Cardiac muscle cell (in vitro differentiated cells and primary cell): ENCODE results near the gene SLCO2A1. TPM values are rescaled to one million over a fixed set of nuclear protein-coding genes. Genes with fewer than 3 reads are reported as not detected.

Source experiments
- DNase-seq, 2 donors: peaks; one replicate each; pipeline versions ENCODE4 v3.0.0 to v3.0.0-alpha.2; 2010 to 2017; ENCODE audit warnings: low read depth in 1 of 2, low spot score in 1 of 2
- H3K27ac ChIP-seq: fragments of 200-600 bp; sonication (generic); 2 replicates; pipeline ENCODE4 v1.5.1; 2016
- H3K27me3 ChIP-seq: fragments of 200-600 bp; sonication (generic); 2 replicates; pipeline ENCODE4 v1.6.0; 2016; ENCODE audit warnings: control low read depth
- H3K36me3 ChIP-seq: fragments of 200-600 bp; sonication (generic); 2 replicates; pipeline ENCODE4 v1.5.1; 2016; ENCODE audit warnings: control low read depth
- H3K4me1 ChIP-seq: fragments of 200-600 bp; sonication (generic); 2 replicates; pipeline ENCODE4 v1.8.1; 2017; ENCODE audit warnings: low read depth, mild to moderate bottlenecking, mixed run types
- H3K4me3 ChIP-seq: fragments of 200-600 bp; sonication (generic); 2 replicates; pipeline ENCODE4 v1.5.1; 2016; ENCODE audit warnings: mild to moderate bottlenecking
- H3K9me3 ChIP-seq: fragments of 200-600 bp; sonication (generic); 2 replicates; pipeline ENCODE4 v1.5.1; 2017; ENCODE audit warnings: low read depth, mild to moderate bottlenecking, control low read depth
- polyA plus RNA-seq: library from polyadenylated mRNA; unstranded; fragments of >200 nt; fragmentation: Nextera tagmentation; extraction: Ambion mirVana; gene quantifications from 2 replicates; pipeline ENCODE4 v1.2.1, GENCODE V29; 2016
- total RNA-seq: library from RNA; depleted of rRNA; stranded (reverse); fragments of >200 nt; gene quantifications from 2 replicates; pipeline ENCODE4 v1.2.3, GENCODE V29; 2016
- TF ChIP-seq, protein P1 (sequence below): IDR thresholded peaks from 2 replicates; pipeline ENCODE4 v1.5.1; 2012; ENCODE audit warnings: low read depth, mild to moderate bottlenecking, low read length

The SLCO2A1 gene
- total and polyA plus RNA-seq, 2 experiments from 2014 or later = 5.1 to 6.1 TPM

DNA sequence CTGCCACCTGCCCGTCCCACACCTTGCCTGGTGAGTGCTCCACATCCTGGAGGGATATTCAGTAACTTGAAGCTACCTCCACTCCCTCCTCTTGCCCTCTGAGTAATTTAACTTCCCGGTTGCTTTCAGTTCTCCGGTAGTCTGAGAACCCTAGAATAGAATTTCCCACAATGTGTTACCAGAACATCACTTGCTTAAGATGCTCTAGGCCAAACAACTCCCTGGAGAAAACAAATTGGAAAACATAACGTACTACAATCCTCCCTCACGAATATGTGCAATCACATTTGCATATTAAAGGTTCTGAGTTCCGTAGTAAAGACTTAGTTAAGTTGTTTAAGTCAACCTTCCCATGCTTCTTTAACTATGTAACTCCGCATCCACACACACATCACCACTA, 44.8 kb downstream of the SLCO2A1 start:
- Histone ChIP-seq H3K4me3 (no peak overlapping the region), H3K36me3 (no peaks in the 10 kb centered on the region), H3K27me3 (no peaks in the 10 kb centered on the region), H3K9me3 (no peaks in the 10 kb centered on the region), H3K4me1 (peaks cover 8% of the 10 kb centered on the region), H3K27ac (no peak overlapping the region)
- TF ChIP-seq, protein P1, sequence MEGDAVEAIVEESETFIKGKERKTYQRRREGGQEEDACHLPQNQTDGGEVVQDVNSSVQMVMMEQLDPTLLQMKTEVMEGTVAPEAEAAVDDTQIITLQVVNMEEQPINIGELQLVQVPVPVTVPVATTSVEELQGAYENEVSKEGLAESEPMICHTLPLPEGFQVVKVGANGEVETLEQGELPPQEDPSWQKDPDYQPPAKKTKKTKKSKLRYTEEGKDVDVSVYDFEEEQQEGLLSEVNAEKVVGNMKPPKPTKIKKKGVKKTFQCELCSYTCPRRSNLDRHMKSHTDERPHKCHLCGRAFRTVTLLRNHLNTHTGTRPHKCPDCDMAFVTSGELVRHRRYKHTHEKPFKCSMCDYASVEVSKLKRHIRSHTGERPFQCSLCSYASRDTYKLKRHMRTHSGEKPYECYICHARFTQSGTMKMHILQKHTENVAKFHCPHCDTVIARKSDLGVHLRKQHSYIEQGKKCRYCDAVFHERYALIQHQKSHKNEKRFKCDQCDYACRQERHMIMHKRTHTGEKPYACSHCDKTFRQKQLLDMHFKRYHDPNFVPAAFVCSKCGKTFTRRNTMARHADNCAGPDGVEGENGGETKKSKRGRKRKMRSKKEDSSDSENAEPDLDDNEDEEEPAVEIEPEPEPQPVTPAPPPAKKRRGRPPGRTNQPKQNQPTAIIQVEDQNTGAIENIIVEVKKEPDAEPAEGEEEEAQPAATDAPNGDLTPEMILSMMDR = no peak
- no peak for DNase-seq

DNA sequence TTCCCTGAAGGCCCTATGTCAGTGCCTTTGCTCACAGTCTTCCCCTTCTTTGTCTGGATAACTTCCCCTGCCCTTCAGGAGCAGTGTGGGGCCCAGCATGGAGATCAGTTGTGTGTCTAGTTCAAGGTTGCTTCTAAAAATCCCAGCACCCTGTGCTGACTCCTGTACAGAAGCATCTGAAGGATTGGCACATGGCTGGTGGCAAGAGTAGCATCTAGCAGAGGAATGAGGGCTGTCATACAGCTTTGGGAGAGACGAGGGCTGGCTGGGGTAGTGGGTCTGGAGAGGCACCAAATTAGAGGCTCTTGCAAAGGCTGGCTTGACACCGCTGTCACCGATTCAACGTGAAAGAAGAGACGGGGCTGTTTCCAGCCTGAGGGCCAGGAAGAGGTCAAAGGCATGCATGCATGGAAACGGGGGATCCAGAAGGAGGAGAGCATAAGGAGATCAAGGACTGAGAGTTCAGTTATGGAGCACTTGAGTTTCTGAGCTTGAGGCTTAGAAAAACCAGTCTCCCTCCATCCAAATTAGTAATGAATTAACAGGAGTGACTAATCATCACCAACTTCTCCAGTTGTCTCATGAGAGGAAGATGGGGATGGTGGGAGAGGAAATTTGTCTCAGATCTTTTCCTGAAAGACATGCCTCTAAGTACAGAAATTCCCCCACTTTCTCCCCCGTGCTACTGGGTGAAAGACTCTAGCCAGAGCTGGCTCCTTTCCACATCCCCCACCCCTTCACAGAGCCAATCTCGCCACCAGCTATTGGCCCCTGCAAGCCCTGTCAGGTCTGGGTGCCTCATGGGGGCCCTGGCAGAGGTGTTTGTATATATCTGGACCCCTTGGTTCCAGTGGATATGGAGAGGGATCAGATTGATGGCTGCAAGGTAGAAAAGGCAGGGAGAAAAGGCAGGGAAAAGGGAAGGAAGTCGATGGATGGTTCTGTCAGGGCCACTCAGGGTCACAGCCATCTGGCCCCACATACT, 45.9 kb downstream of the SLCO2A1 start:
- H3K4me1 ChIP-seq = peaks cover 4% of the 10 kb centered on the region
- H3K4me3 ChIP-seq = no peak overlapping the region
- no peak overlapping the region for H3K27ac ChIP-seq
- no peaks in the 10 kb centered on the region for H3K27me3 ChIP-seq
- no peaks in the 10 kb centered on the region for H3K9me3 ChIP-seq
- TF ChIP-seq, protein P1 = no peak
- DNase-seq = no peak
- no peaks in the 10 kb centered on the region for H3K36me3 ChIP-seq

DNA sequence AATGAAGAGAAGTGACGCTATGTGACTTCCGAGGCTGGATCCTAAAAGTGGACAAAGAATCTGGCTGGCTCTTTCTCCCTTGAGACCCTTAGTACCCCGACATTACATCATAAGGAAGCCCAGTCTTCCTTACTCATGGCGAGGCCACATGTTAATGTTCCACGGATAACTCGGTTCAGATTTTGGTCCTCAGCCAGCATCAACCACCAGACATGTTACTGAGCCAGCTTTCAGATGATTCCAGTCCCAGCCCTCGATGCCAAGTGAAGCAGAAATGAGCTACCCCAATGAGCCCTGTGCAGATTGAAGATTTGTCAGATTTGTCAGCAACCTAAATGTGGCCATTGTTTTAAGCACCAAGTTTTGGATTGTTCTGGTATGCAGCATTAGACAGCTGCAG, 46.6 kb downstream of the SLCO2A1 start:
- no peak overlapping the region for H3K4me3 ChIP-seq
- H3K27me3 ChIP-seq = no peaks in the 10 kb centered on the region
- TF ChIP-seq, protein P1 = no peak
- no peaks in the 10 kb centered on the region for H3K4me1 ChIP-seq
- H3K27ac ChIP-seq = no peak overlapping the region
- H3K9me3 ChIP-seq = no peaks in the 10 kb centered on the region
- H3K36me3 ChIP-seq = no peaks in the 10 kb centered on the region
- no peak for DNase-seq

DNA sequence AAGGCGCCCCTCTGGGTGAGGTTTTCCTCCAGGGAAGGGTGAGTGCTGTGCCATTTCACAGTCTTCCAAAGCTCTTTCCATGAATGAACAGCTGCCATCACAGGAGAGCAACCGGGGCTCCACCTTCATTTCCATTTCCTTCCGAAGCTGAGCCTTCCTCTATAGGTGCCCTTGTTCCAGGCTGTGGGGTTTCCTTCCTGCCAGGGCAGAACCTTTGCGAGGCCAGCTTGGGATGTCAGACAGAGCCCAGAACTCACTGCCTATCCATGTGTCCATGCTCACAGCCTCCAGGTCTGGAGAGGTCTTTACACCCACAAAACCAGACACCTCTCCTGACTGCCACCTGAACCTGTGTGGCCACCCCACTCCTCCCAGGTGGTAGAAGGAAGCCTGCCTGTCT, 49.2 kb downstream of the SLCO2A1 start:
- Histone ChIP-seq H3K9me3 (no peaks in the 10 kb centered on the region), H3K4me3 (no peak overlapping the region), H3K36me3 (no peaks in the 10 kb centered on the region), H3K27me3 (no peaks in the 10 kb centered on the region), H3K27ac (no peak overlapping the region), H3K4me1 (no peaks in the 10 kb centered on the region)
- no peak for DNase-seq
- TF ChIP-seq, protein P1 = no peak

DNA sequence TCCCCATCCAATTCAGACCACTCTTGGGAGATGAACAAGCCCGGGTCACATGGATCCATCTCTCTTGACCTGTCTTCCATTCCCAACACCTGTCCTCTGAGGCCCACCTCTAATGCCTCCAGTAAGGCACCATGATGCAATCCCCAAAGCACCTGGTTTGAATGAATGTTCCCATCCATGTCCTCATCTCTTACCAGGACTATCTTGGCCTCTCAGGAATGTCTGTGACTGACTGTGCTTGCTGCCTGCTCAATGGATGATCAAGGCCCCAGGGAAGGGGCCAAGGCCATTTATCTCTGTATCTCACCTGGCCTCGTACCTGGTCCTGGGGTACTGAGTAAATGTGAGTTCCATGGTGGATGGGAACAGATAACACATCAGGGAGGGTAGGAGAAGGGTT, 49.7 kb downstream of the SLCO2A1 start:
- Histone ChIP-seq H3K36me3 (no peaks in the 10 kb centered on the region), H3K9me3 (no peaks in the 10 kb centered on the region), H3K27ac (no peak overlapping the region), H3K4me3 (no peak overlapping the region), H3K27me3 (no peaks in the 10 kb centered on the region), H3K4me1 (no peaks in the 10 kb centered on the region)
- no peak for DNase-seq
- TF ChIP-seq, protein P1 = no peak
